HG03175 (cell line): ENCODE data around the gene SORBS2.
"Not testable (repeated sequence)": the region's sequence is repeated elsewhere in the genome, so short reads cannot be mapped to it uniquely, and the experiment has no call there.

Experiments used
- ATAC-seq: cut with Tn5 transposase; IDR thresholded peaks from one replicate; pipeline ENCODE4 v1.9.1; 2021; ENCODE audit warnings: mild to moderate bottlenecking, moderate library complexity; ENCODE audit not compliant: unreplicated experiment

The SORBS2 gene

GRCh38 chr4:185716141-185716551 is 95.8 kb downstream of the SORBS2 start:
- ATAC-seq = no peak

DNA sequence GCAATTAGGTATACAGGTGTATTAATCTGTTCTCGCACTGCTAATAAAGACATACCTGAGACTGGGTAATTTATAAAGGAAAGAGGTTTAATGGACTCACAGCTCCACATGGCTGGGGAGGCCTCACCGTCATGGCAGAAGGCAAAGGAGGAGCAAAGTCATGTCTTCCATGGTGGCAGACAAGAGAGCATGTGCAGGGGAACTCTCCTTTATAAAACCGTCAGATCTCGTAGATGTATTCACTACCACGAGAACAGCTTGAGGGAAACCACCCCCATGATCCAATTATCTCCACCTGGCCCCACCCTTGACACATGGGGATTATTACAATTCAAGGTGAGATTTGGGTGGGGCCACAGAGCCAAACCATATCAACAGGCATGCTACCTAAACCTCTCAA is 97.5 kb downstream of the SORBS2 start:
- not testable (repeated sequence) for ATAC-seq

DNA sequence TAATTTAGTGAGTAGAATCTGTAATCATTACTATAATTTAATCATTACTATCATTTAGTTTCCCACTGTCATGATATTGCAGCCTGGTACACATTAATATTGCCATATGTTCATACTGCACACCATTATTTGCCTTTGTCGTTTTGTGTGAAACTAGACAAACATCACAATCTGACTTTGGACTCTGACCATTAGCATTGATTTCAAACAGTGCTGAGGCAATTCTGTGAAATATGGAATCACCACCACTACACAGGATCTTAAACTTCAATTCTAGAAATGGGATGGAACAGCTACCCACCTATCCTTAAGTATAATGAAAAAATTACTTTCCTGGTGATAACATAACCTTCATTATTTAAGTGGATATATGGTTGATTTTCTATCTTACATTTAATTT is 98.3 kb downstream of the SORBS2 start:
- no peak for ATAC-seq

- ATAC-seq = no peak
Measured at GRCh38 chr4:185713272-185713671, 98.7 kb downstream of the SORBS2 start.

DNA sequence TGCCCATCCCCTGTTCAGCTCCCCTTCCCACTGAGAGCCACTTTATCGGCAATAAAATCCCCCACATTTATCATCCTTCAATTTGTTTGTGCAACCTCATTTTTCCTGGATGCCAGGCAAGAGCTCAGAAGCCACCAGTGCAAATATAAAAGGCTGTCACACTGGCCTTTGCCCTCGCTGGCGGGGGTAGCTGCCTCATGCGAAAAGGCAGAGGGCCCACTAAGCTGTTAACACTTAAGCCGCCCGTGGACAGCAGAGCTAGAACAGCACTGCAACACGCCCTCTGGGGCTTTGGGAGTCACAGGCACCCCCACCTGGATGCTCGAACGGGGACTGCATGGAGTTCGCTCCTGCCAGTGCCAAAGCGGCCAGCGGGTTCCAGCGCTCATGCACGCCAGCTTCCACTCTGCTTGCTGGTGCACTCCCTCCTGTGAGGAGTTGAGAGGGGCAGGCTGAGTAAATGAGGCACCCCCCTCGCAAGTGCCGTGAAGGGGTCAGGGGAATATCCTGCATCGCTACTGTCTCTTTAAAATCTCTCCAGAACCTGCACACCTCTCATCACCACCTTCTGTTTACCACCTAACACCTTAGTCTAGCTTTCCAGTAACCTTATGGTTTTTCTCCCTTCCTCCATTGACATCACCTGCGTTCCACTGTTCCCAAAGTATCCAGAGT is 99.5 kb downstream of the SORBS2 start:
- no peak for ATAC-seq

DNA sequence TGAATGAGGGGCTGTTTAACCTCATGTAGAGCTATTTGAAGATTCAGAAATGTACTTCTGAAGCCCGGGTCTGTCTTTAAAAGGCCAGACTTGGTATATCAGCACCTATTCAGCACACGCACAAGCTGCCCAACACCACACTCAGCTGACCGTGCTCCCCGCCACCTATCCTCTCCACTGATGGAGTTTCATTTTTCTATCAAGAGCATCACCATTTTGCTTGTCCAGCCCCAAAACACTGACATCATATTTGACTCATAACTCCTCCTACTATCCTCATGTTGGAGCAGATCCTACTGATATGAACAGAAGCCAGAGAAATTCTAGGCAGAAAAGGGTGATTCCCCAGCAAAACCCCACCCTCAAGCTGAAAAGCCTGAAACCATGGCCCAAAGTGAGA is 100.3 kb downstream of the SORBS2 start:
- ATAC-seq = no peak

DNA sequence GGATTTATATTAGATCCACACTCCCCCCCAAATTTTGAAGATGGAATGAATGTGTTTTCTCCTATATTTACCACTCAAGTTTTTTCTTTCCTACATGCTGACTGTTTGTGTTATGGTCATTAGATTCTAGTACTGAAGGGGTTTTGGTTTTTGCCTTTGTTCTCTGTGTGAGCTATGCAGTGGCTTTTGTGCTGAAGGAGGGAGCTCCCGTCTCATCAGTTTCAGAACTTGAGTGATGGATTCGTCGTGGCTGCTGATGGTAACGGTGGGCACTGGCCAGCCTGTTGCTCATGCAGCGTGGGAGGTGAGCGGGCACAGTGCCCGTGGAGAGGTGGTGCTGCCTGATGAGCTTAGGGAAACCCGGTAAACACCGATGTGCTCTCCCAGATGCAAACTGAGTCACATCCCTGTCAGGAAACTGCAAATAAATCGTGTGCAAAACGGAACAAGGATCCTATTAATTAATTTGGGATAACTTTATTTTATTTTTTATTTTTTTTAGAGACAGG is 101.5 kb downstream of the SORBS2 start:
- ATAC-seq = no peak

DNA sequence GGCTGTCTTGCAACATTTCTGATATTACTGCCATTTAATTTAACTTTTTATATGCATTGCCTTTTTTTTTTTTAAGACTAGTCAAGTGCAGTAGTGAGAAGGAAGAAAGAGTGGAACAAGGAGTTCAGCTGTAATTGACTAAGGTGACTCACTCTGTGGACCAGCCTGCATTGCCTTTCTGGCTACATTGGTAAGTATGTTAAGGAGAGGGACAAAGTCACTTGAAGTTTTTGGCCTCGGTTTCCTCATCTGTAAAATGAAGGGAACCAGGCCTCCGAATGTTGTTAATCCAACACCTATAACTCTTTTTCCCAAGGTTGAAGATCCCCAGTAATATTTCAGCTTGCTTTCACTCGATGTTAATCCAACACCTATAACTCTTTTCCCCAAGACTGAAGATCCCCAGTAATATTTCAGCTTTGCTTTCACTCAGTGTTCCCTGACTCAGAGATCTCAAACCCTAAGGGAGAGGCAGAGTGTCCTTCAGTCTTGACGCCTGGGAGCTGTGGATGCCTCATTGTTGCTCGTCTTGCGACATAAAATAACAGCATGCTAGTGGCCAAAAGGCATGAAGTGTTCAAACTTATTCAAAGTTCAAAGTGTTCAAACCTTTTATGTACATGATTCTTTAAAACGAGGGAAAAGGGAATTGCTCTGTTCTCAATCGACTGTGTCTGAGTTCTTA is 102.0 kb downstream of the SORBS2 start:
- no peak for ATAC-seq

GRCh38 chr4:185708348-185708747 is 103.6 kb downstream of the SORBS2 start:
- no peak for ATAC-seq

DNA sequence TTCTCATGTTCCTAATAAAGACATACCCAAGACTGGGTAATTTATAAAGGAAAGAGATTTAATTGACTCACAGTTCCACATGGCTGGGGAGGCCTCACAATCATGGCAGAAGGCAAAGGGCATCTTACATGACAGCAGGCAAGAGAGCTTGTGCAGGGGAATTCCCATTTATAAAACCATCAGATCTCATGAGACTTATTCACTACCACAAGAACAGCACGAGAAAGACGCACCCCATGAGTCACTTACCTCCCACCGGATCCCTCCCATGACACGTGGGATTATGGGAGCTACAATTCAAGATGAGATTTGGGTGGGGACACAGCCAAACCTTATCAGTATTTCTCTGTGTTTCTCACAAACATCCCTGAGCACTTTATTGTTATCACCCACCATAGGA is 104.4 kb downstream of the SORBS2 start:
- ATAC-seq = not testable (repeated sequence)

DNA sequence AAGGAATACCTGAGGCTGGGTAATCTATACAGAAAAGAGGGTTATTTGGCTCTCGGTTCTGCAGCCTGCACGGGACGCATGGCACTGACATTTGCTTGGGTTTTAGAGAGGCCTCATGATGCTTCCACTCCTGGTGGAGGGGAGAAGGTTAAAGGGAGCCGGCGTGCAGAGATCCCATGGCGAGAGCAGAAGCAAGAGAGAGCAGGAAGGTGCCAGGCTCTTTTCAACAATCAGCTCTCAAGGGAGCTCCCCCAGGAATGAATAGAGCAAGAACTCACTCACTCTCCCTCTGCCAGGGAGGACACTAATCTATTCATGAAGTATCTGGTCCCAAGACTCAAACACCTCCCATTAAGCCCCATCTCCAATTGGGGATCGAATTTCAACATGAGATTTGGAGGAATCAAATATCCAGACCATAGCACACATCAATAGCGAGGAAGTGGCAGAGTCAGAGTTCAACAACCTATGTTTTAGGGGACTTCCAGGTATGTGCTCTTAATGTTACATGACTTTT is 109.8 kb downstream of the SORBS2 start:
- ATAC-seq = no peak

- no peak for ATAC-seq
Measured at GRCh38 chr4:185700630-185701029, 111.4 kb downstream of the SORBS2 start.

DNA sequence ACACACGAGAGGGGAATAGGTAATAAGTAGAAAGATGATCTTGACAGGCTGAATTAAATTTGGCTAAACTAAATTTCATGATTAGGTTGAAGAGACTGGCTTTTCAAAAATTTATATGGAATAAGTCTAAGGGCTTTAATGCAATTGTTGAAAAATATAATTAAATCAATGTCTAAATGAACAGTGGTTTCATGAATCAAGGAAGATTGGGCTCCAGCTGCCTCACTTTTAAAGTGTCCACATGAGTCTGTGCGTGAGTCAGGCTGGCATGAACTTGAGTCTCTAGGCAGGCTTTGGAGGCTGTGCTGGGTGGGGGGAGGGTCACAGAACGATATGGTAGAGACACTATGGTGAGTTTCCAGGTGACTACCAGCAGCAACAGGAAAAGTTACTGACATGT is 111.9 kb downstream of the SORBS2 start:
- no peak for ATAC-seq

DNA sequence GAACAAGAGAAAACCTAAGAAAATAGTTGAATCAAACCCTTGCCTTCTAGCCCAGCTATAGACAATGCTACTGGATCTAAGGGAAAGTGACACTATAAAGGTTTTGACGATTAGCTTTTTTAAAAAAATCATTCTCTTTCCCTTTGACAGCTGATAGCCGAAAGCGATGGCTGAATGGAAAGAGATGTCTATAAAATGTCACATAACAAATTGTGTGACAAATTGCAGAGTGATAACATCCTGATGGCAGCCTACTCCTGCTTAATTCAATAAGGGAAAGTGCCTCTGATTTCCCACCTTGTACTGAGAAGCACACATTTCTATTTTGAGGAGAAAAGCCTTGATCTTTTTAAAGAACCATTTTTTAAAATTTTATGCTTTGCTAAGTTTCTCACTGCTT is 114.5 kb downstream of the SORBS2 start:
- ATAC-seq = no peak

DNA sequence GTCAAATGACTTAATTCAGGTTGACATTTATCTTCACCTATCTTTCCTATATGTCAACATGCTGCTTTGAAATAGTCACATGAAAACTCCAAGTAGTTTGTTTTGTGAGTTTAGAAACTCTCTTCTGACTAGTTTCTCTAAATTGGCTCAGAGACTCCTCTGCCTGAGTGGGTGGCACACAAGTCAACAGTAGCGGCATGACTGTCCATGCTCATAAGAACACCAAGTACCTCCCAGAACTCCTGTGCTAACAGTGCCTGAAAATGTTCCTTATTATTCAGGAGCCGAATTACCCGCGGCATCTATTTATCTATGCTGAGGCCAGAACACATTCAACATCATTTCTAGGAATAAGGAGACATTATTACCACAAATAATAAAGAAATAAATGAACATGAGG is 116.3 kb downstream of the SORBS2 start:
- no peak for ATAC-seq

GRCh38 chr4:185693548-185694215 is 118.3 kb downstream of the SORBS2 start:
- no peak for ATAC-seq

- ATAC-seq = no peak
Measured at GRCh38 chr4:185689407-185689806, 122.6 kb downstream of the SORBS2 start.

DNA sequence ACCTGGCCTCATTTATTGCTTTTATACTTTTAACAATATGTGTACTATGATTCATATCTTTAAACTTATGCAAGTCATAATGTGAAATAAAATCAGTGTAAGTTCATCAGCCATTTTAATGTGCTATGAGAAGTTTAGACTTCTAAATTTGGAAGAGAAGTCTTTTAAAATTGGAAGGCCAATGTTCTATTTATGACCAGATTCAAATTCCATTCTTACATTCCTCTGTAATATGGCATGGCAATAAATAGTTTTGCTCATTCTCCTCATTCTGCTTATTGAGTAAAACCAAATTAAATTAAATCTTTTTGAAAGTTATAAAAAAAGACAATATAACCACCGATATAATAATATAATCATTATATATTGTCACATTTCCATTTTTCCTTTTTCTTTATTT is 126.2 kb downstream of the SORBS2 start:
- no peak for ATAC-seq

DNA sequence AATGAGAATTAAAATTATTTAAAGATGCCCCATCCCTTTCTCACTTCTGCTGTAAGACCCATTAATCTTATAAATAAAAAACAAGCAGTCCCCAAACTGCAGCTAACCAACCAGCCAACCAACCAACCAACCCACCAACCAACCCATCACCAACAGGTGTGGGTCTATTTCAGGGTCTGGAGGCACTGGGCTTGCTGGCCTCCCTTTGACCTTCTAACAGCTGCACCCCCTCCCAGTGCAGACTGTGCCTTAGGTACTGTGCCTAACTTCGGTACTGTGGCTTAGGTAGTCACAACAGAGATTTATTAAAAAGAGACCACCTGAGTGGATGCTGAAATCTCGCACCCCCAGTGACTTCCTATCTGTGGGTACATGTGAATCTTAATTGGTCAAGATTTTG is 128.1 kb downstream of the SORBS2 start:
- ATAC-seq = no peak

GRCh38 chr4:185683222-185683621 is 128.8 kb downstream of the SORBS2 start:
- no peak for ATAC-seq

GRCh38 chr4:185682236-185682635 is 129.8 kb downstream of the SORBS2 start:
- ATAC-seq = no peak

- ATAC-seq = no peak
Measured at GRCh38 chr4:185681604-185682003, 130.4 kb downstream of the SORBS2 start.
